ENCODE data around the gene WDR55.
A peak's percentile ranks its signal among the peaks of the same experiment; 100 is the strongest.
"Not testable (repeated sequence)": the region's sequence is repeated elsewhere in the genome, so short reads cannot be mapped to it uniquely, and the experiment has no call there.

WDR55 gene

GRCh38 chr5:140664359-140665119 lies at the start of gene WDR55:
Gene WDR55, plus strand, starts transcription at chr5:140664904. Its CDS starts 9 bp downstream, at chr5:140664913.
- DNase-seq, result peak; percentile 99

- DNase-seq, result no peak
Measured at GRCh38 chr5:140622301-140622700, 42.4 kb upstream of the WDR55 start.

- peak; percentile 17 for DNase-seq
Measured at GRCh38 chr5:140623061-140623460, 41.6 kb upstream of the WDR55 start.

GRCh38 chr5:140624886-140625285 lies 39.8 kb upstream of the WDR55 start:
- not testable (repeated sequence) for DNase-seq

- no peak for DNase-seq
Measured at GRCh38 chr5:140627972-140628371, 36.7 kb upstream of the WDR55 start.

- no peak for DNase-seq
Measured at GRCh38 chr5:140628711-140629110, 36.0 kb upstream of the WDR55 start.

- DNase-seq, result no peak
Measured at GRCh38 chr5:140630292-140631035, 34.2 kb upstream of the WDR55 start.

- DNase-seq, result no peak
Measured at GRCh38 chr5:140631036-140631417, 33.7 kb upstream of the WDR55 start.

GRCh38 chr5:140631831-140632365 lies 32.8 kb upstream of the WDR55 start:
- peak; percentile 25 for DNase-seq

GRCh38 chr5:140632366-140633020 lies 32.2 kb upstream of the WDR55 start:
- DNase-seq, result peak; percentile 82

- DNase-seq, result no peak
Measured at GRCh38 chr5:140633021-140633471, 31.7 kb upstream of the WDR55 start, which contains the start of gene CD14. Gene CD14, minus strand, starts transcription at chr5:140633175. Its CDS starts 104 bp downstream, at chr5:140633071.

- no peak for DNase-seq
Measured at GRCh38 chr5:140633501-140633900, 31.2 kb upstream of the WDR55 start.

GRCh38 chr5:140634103-140634502 lies 30.6 kb upstream of the WDR55 start:
- no peak for DNase-seq

- DNase-seq, result no peak
Measured at GRCh38 chr5:140635291-140636257, 29.1 kb upstream of the WDR55 start.

GRCh38 chr5:140637371-140638100 lies 27.2 kb upstream of the WDR55 start:
- DNase-seq, result no peak

- DNase-seq, result not testable (repeated sequence)
Measured at GRCh38 chr5:140638898-140639147, 25.9 kb upstream of the WDR55 start.

GRCh38 chr5:140639148-140639981 lies 25.3 kb upstream of the WDR55 start, which contains the start of gene TMCO6:
Gene TMCO6, plus strand, starts transcription at chr5:140639451. Its CDS starts 77 bp downstream, at chr5:140639528.
- peak; percentile 98 for DNase-seq

- no peak for DNase-seq
Measured at GRCh38 chr5:140641716-140642115, 23.0 kb upstream of the WDR55 start.

- DNase-seq, result no peak
Measured at GRCh38 chr5:140642718-140643117, 22.0 kb upstream of the WDR55 start.

- DNase-seq, result no peak
Measured at GRCh38 chr5:140647042-140647419, 17.7 kb upstream of the WDR55 start.

GRCh38 chr5:140658870-140659269 lies 5.8 kb upstream of the WDR55 start:
- DNase-seq, result no peak
